ENCODE measurements around the gene PSMD7. TPM values are rescaled to one million over a fixed set of nuclear protein-coding genes. Genes with fewer than 3 reads are reported as not detected.

The PSMD7 gene
- total and polyA plus RNA-seq, 2 experiments from 2014 or later, result 116 to 165 TPM

DNA sequence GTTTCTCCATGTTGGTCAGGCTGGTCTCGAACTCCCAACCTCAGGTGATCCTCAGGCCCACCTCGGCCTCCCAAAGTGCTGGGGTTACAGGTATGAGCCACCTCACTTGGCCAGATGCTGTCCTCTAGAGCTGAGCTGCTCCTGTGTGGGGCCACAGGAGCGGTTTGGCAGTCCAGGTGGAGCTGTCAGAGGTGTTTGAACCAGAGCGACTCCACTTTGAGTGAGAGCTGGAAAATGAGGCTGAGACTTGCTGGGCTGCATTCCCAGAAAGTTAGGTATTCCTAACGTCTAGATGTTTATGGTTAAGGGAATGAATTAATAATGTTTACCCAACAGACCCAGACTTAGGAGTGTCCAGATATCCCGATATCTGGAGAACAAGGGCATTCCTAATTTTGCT, 16.8 kb upstream of the PSMD7 start:
- Mint-ChIP-seq H3K9me3 (peaks cover 8% of the 10 kb centered on the region), H3K27me3 (ENCODE audit: insufficient read depth, low read depth, poor library complexity) (peaks cover 5% of the 10 kb centered on the region), H3K4me1 (peaks cover 32% of the 10 kb centered on the region), H3K4me3 (no peak overlapping the region), H3K36me3 (ENCODE audit: low read depth) (0 out of 3 replicates have a peak, but pooled peaks cover 3% of the 10 kb centered on the region), H3K27ac (no peak overlapping the region)
- no peak overlapping the region for H3K27ac ChIP-seq (ENCODE audit: low read depth)
- H3K4me3 ChIP-seq, result no peak overlapping the region
- H3K9me2 ChIP-seq (ENCODE audit: insufficient read depth), result no peaks in the 10 kb centered on the region
- H3K4me1 ChIP-seq (ENCODE audit: insufficient read depth), result peaks cover 8% of the 10 kb centered on the region
- no peak overlapping the region for H2AFZ ChIP-seq
- no peak overlapping the region for H3K4me2 ChIP-seq
- DNase-seq (ENCODE audit: low spot score) (no peak), ATAC-seq (no peak)
- no peaks in the 10 kb centered on the region for H3K79me2 ChIP-seq (replicated peaks; ENCODE audit: insufficient read depth)
- H3F3A ChIP-seq (replicated peaks; ENCODE audit: low read depth), result no peaks in the 10 kb centered on the region
- 0 out of 2 replicates have a peak, but pooled peaks cover 6% of the 10 kb centered on the region for H3K36me3 ChIP-seq (ENCODE audit: insufficient read depth)
- TF ChIP-seq ZNF331 (CRISPR knock-in tag; IDR thresholded peaks at IDR 0.05; ENCODE audit: low read depth) (no peak), EZH2phosphoT487 (IDR thresholded peaks at IDR 0.05; ENCODE audit: unreplicated experiment) (no peak), ZNF114 (CRISPR knock-in tag; IDR thresholded peaks at IDR 0.05) (no peak), ETS1 (IDR thresholded peaks at IDR 0.05) (no peak), EZH2 (IDR thresholded peaks at IDR 0.05; ENCODE audit: low read depth, unreplicated experiment) (no peak), JUNB (IDR thresholded peaks at IDR 0.05; ENCODE audit: unreplicated experiment) (no peak), STAT1 (IDR thresholded peaks at IDR 0.05; ENCODE audit: unreplicated experiment) (no peak)
- TF ChIP-seq, protein P1, sequence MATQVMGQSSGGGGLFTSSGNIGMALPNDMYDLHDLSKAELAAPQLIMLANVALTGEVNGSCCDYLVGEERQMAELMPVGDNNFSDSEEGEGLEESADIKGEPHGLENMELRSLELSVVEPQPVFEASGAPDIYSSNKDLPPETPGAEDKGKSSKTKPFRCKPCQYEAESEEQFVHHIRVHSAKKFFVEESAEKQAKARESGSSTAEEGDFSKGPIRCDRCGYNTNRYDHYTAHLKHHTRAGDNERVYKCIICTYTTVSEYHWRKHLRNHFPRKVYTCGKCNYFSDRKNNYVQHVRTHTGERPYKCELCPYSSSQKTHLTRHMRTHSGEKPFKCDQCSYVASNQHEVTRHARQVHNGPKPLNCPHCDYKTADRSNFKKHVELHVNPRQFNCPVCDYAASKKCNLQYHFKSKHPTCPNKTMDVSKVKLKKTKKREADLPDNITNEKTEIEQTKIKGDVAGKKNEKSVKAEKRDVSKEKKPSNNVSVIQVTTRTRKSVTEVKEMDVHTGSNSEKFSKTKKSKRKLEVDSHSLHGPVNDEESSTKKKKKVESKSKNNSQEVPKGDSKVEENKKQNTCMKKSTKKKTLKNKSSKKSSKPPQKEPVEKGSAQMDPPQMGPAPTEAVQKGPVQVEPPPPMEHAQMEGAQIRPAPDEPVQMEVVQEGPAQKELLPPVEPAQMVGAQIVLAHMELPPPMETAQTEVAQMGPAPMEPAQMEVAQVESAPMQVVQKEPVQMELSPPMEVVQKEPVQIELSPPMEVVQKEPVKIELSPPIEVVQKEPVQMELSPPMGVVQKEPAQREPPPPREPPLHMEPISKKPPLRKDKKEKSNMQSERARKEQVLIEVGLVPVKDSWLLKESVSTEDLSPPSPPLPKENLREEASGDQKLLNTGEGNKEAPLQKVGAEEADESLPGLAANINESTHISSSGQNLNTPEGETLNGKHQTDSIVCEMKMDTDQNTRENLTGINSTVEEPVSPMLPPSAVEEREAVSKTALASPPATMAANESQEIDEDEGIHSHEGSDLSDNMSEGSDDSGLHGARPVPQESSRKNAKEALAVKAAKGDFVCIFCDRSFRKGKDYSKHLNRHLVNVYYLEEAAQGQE (IDR thresholded peaks at IDR 0.05; ENCODE audit: unreplicated experiment), result no peak
- TF ChIP-seq, protein P2, sequence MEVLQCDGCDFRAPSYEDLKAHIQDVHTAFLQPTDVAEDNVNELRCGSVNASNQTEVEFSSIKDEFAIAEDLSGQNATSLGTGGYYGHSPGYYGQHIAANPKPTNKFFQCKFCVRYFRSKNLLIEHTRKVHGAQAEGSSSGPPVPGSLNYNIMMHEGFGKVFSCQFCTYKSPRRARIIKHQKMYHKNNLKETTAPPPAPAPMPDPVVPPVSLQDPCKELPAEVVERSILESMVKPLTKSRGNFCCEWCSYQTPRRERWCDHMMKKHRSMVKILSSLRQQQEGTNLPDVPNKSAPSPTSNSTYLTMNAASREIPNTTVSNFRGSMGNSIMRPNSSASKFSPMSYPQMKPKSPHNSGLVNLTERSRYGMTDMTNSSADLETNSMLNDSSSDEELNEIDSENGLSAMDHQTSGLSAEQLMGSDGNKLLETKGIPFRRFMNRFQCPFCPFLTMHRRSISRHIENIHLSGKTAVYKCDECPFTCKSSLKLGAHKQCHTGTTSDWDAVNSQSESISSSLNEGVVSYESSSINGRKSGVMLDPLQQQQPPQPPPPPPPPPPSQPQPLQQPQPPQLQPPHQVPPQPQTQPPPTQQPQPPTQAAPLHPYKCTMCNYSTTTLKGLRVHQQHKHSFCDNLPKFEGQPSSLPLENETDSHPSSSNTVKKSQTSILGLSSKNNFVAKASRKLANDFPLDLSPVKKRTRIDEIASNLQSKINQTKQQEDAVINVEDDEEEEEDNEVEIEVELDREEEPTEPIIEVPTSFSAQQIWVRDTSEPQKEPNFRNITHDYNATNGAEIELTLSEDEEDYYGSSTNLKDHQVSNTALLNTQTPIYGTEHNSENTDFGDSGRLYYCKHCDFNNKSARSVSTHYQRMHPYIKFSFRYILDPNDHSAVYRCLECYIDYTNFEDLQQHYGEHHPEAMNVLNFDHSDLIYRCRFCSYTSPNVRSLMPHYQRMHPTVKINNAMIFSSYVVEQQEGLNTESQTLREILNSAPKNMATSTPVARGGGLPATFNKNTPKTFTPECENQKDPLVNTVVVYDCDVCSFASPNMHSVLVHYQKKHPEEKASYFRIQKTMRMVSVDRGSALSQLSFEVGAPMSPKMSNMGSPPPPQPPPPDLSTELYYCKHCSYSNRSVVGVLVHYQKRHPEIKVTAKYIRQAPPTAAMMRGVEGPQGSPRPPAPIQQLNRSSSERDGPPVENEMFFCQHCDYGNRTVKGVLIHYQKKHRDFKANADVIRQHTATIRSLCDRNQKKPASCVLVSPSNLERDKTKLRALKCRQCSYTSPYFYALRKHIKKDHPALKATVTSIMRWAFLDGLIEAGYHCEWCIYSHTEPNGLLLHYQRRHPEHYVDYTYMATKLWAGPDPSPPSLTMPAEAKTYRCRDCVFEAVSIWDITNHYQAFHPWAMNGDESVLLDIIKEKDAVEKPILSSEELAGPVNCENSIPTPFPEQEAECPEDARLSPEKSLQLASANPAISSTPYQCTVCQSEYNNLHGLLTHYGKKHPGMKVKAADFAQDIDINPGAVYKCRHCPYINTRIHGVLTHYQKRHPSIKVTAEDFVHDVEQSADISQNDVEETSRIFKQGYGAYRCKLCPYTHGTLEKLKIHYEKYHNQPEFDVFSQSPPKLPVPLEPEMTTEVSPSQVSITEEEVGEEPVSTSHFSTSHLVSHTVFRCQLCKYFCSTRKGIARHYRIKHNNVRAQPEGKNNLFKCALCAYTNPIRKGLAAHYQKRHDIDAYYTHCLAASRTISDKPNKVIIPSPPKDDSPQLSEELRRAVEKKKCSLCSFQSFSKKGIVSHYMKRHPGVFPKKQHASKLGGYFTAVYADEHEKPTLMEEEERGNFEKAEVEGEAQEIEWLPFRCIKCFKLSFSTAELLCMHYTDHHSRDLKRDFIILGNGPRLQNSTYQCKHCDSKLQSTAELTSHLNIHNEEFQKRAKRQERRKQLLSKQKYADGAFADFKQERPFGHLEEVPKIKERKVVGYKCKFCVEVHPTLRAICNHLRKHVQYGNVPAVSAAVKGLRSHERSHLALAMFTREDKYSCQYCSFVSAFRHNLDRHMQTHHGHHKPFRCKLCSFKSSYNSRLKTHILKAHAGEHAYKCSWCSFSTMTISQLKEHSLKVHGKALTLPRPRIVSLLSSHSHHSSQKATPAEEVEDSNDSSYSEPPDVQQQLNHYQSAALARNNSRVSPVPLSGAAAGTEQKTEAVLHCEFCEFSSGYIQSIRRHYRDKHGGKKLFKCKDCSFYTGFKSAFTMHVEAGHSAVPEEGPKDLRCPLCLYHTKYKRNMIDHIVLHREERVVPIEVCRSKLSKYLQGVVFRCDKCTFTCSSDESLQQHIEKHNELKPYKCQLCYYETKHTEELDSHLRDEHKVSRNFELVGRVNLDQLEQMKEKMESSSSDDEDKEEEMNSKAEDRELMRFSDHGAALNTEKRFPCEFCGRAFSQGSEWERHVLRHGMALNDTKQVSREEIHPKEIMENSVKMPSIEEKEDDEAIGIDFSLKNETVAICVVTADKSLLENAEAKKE (CRISPR knock-in tag; IDR thresholded peaks at IDR 0.05), result no peak
- TF ChIP-seq, protein P3, sequence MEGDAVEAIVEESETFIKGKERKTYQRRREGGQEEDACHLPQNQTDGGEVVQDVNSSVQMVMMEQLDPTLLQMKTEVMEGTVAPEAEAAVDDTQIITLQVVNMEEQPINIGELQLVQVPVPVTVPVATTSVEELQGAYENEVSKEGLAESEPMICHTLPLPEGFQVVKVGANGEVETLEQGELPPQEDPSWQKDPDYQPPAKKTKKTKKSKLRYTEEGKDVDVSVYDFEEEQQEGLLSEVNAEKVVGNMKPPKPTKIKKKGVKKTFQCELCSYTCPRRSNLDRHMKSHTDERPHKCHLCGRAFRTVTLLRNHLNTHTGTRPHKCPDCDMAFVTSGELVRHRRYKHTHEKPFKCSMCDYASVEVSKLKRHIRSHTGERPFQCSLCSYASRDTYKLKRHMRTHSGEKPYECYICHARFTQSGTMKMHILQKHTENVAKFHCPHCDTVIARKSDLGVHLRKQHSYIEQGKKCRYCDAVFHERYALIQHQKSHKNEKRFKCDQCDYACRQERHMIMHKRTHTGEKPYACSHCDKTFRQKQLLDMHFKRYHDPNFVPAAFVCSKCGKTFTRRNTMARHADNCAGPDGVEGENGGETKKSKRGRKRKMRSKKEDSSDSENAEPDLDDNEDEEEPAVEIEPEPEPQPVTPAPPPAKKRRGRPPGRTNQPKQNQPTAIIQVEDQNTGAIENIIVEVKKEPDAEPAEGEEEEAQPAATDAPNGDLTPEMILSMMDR (conservative IDR thresholded peaks at IDR 0.05; ENCODE audit: low read depth in 2 of 2), result no peak
- no peaks in the 10 kb centered on the region for H4K20me1 ChIP-seq (replicated peaks; ENCODE audit: insufficient read depth)
- no peaks in the 10 kb centered on the region for H3K27me3 ChIP-seq (ENCODE audit: insufficient read depth)

Data from GM23338 (cell line).